HUDEP-2 (cell line): ENCODE results near the gene CADPS2.
"Not testable (repeated sequence)": the region's sequence is repeated elsewhere in the genome, so short reads cannot be mapped to it uniquely, and the experiment has no call there.

Experiments used
- DNase-seq, 76 experiments: peaks; one replicate each; lab custom pipeline; 2025; ENCODE audit not compliant: unreplicated experiment in 76 of 76; lab: John Stamatoyannopoulos, UW

CADPS2 gene

GRCh38 chr7:122303531-122304318 is 582.5 kb downstream of the CADPS2 start:
- DNase-seq = no peak

GRCh38 chr7:122302761-122303530 is 583.3 kb downstream of the CADPS2 start:
- DNase-seq = no peak

- DNase-seq = no peak
Measured at GRCh38 chr7:122301858-122302760, 584.2 kb downstream of the CADPS2 start.

GRCh38 chr7:122300956-122301833 is 585.1 kb downstream of the CADPS2 start:
- DNase-seq = no peak

- DNase-seq = no peak
Measured at GRCh38 chr7:122300211-122300932, 585.9 kb downstream of the CADPS2 start.

- DNase-seq = no peak
Measured at GRCh38 chr7:122299624-122300210, 586.5 kb downstream of the CADPS2 start.

GRCh38 chr7:122298618-122299017 is 587.6 kb downstream of the CADPS2 start:
- DNase-seq = no peak

- DNase-seq = no peak
Measured at GRCh38 chr7:122298131-122298530, 588.1 kb downstream of the CADPS2 start.

- DNase-seq = no peak
Measured at GRCh38 chr7:122291189-122291588, 595.1 kb downstream of the CADPS2 start.

GRCh38 chr7:122290476-122290875 is 595.8 kb downstream of the CADPS2 start:
- no peak for DNase-seq

- DNase-seq = no peak
Measured at GRCh38 chr7:122289426-122289825, 596.8 kb downstream of the CADPS2 start.

- not testable (repeated sequence) for DNase-seq
Measured at GRCh38 chr7:122284608-122285007, 601.7 kb downstream of the CADPS2 start.

- DNase-seq = no peak
Measured at GRCh38 chr7:122273117-122273516, 613.1 kb downstream of the CADPS2 start.

- no peak for DNase-seq
Measured at GRCh38 chr7:122269241-122269640, 617.0 kb downstream of the CADPS2 start.
